Measurements from ENCODE around the gene MOV10.

- TF ChIP-seq POLR2AphosphoS5 (IDR thresholded peaks at IDR 0.05; ENCODE audit: insufficient read depth in 1 of 2, low read depth in 1 of 2) (no peak), CTCF (IDR thresholded peaks at IDR 0.05) (no peak)
Measured at GRCh38 chr1:112748396-112748795, 73.9 kb downstream of the MOV10 start.
